ENCODE results near the gene PISD. TPM values are rescaled to one million over a fixed set of nuclear protein-coding genes. Genes with fewer than 3 reads are reported as not detected.
A peak's percentile ranks its signal among the peaks of the same experiment; 100 is the strongest.
"Not testable (repeated sequence)": the region's sequence is repeated elsewhere in the genome, so short reads cannot be mapped to it uniquely, and the experiment has no call there.

The PISD gene
- total RNA-seq, 4 donors from 2014 or later, result 21.8 to 205 (median 42.2) TPM

GRCh38 chr22:31602259-31602952, 59.6 kb downstream of the PISD start:
- H3K27ac ChIP-seq, result peak overlapping the region; percentile 65 to 74
- no peaks in the 10 kb centered on the region for H3K36me3 ChIP-seq
- H3K4me3 ChIP-seq, result no peak overlapping the region
- no peaks in the 10 kb centered on the region for H3K27me3 ChIP-seq
- TF ChIP-seq POLR2A (IDR thresholded peaks at IDR 0.05) (no peak), CTCF (IDR thresholded peaks at IDR 0.05) (no peak)
- H3K9me3 ChIP-seq, result no peaks in the 10 kb centered on the region
- intact Hi-C loops (cut with DNase I; ENCODE audit: low total_unique reads), result no loop called here
- H3K4me1 ChIP-seq, result peaks cover 0 to 13% of the 10 kb centered on the region in 2 donors
- peak; percentile 69 to 72 for DNase-seq

- Histone ChIP-seq H3K27me3 (no peaks in the 10 kb centered on the region), H3K4me3 (no peak overlapping the region), H3K36me3 (no peaks in the 10 kb centered on the region), H3K4me1 (no peaks in the 10 kb centered on the region), H3K9me3 (no peaks in the 10 kb centered on the region), H3K27ac (no peak overlapping the region)
- TF ChIP-seq CTCF (IDR thresholded peaks at IDR 0.05) (no peak), POLR2A (IDR thresholded peaks at IDR 0.05) (no peak)
- DNase-seq, result no peak
- intact Hi-C loops (cut with DNase I; ENCODE audit: low total_unique reads), result no loop called here
These were observed 66.7 kb downstream of the PISD start for GRCh38 chr22:31595271-31595670.

- DNase-seq; H3K27me3 ChIP-seq; intact Hi-C loops (cut with DNase I; ENCODE audit: low total_unique reads); H3K9me3 ChIP-seq; H3K4me1 ChIP-seq; H3K4me3 ChIP-seq; H3K27ac ChIP-seq; H3K36me3 ChIP-seq: not testable (repeated sequence)
These were observed 71.9 kb downstream of the PISD start for GRCh38 chr22:31590161-31590560.

GRCh38 chr22:31588970-31589675, 72.9 kb downstream of the PISD start:
- intact Hi-C loops (cut with DNase I; ENCODE audit: low total_unique reads), result no loop called here
- no peaks in the 10 kb centered on the region for H3K4me1 ChIP-seq
- DNase-seq, result no peak
- H3K4me3 ChIP-seq, result no peak overlapping the region
- no peak for TF ChIP-seq CTCF (IDR thresholded peaks at IDR 0.05)
- no peak for TF ChIP-seq POLR2A (IDR thresholded peaks at IDR 0.05)
- no peak overlapping the region for H3K27ac ChIP-seq
- H3K27me3 ChIP-seq, result no peaks in the 10 kb centered on the region
- H3K9me3 ChIP-seq, result no peaks in the 10 kb centered on the region
- no peaks in the 10 kb centered on the region for H3K36me3 ChIP-seq

- intact Hi-C loops (cut with DNase I; ENCODE audit: low total_unique reads), result no loop called here
- H3K4me1 ChIP-seq, result no peaks in the 10 kb centered on the region
- no peak overlapping the region for H3K4me3 ChIP-seq
- no peaks in the 10 kb centered on the region for H3K9me3 ChIP-seq
- H3K36me3 ChIP-seq, result no peaks in the 10 kb centered on the region
- H3K27me3 ChIP-seq, result no peaks in the 10 kb centered on the region
- no peak for DNase-seq
- TF ChIP-seq CTCF (IDR thresholded peaks at IDR 0.05) (no peak), POLR2A (IDR thresholded peaks at IDR 0.05) (no peak)
- H3K27ac ChIP-seq, result no peak overlapping the region
These were observed 75.7 kb downstream of the PISD start for GRCh38 chr22:31586137-31586920.

Measured in uterus (tissue), 4 donors.